ENCODE results near the gene PHKB.
"Not testable (repeated sequence)": the region's sequence is repeated elsewhere in the genome, so short reads cannot be mapped to it uniquely, and the experiment has no call there.

The PHKB gene

DNA sequence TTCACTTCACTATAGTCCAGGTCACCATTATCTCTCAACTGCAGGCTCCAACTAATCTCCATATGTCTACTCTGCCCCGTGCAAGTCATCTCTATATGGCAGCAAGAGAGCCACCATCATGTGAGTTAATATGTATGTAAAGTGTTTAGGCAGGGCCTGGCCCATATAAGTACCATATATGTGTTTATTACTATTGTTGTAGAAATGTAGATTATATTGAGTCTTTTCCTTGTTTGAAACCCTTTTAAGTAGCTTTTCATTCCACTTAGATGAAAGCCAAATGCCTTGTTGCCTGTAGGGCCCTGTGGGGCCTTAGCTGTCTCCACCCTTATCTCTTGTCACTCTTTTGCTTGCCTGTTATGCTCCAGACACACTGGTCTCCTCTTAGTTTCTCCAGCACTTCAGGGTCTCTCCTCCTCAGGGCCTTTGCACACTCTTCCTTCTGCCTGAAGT is 164.0 kb downstream of the PHKB start:
- no peak for DNase-seq (ENCODE audit: low read depth)

- no peak for DNase-seq (ENCODE audit: low read depth)
These were observed 165.1 kb downstream of the PHKB start for GRCh38 chr16:47626246-47626645.

- DNase-seq (ENCODE audit: low read depth): no peak
These were observed 166.0 kb downstream of the PHKB start for GRCh38 chr16:47627085-47627639.

- DNase-seq (ENCODE audit: low read depth): no peak
These were observed 166.6 kb downstream of the PHKB start for GRCh38 chr16:47627721-47628120.

- no peak for DNase-seq (ENCODE audit: low read depth)
These were observed 170.0 kb downstream of the PHKB start for GRCh38 chr16:47631131-47631530.

DNA sequence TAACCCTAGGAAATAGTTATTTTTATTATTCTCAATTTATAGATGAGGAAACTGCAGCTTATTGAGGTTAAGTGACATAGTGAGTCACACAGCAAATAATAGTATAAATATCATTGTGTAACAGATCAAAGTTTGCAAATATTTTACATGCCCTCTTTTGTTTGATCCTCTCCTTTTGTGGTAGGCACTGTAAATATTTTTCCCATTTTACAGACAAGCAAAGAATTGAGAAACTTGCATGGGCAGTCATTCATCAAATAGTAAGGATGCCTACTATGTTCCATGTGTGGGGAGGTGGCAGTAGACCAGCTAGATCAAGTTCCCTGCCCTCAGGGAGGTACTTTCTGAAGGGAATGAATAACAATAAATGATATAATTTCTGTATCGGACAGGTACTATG is 173.0 kb downstream of the PHKB start:
- DNase-seq (ENCODE audit: low read depth): no peak

DNA sequence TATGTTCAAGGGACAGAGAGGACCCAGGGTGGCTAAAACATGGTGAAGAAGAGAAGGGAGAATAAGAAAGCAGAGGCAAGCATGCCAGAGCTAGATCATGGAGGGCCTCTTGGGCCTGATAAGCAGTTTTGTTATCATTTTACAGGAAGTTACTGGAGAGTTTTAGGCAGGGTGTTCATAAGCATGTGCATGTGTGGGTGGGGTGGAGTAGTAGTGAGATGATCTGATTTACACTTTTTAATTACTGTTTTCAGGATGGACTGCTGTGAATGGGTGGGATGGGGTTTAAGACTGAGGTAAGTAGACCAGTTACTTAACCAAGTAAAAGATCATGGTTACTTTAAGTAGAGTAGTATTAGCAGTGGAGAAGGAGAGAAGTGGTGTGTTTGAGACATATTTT is 173.6 kb downstream of the PHKB start:
- DNase-seq (ENCODE audit: low read depth): no peak

GRCh38 chr16:47636501-47637099 is 175.5 kb downstream of the PHKB start:
- DNase-seq (ENCODE audit: low read depth): no peak

- no peak for DNase-seq (ENCODE audit: low read depth)
These were observed 177.0 kb downstream of the PHKB start for GRCh38 chr16:47638175-47638574.

DNA sequence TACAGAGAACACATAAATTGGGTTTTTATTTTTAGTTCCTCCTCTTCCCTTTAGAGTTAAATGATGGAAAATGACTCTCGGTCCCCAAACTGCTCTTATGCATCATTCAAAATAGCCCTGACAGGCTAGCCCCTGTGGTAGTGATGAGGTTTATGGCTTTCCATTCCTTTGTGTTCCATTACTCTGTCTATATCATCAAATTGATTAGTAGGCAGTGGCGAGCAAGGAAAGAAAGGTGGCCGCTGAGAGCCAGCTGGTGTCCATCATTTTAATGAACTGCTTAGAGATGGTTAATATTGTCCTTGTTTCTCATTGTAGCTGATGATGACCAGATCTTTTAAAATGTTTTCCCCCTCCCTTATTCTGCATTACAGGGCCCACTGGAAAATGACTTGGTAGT is 179.5 kb downstream of the PHKB start:
- no peak for DNase-seq (ENCODE audit: low read depth)

DNA sequence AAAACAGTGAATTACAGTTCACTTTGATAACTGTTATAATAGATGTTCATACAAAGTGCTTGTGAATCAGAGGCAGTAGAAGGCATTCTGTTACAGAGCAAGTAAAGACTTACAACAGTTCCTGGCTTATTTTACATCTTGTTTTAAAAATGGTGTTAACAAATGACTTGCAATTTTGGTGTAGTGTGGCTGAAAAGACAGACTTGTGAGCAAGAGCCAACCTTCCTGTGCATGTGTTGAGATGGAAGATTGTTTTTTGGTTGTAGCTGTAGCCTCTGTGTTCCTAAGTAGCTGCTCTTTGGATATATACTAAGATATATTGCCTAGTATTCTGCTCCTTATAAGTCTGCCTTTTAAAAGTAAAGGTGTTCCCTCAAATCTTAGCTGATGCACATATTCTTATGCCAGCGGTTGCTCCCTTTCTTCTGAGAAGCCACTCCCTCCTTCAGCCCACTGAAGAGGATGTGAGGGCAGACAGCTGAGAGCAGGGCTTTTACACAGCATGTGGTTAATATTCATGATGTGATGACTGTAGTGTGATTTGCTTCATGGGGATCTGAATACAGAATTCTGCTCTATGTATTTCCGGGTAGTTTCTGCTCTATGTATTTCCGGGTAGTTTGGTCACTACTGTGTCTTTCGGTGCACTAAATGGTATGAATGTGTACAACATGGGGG is 182.3 kb downstream of the PHKB start:
- no peak for DNase-seq (ENCODE audit: low read depth)

- no peak for DNase-seq (ENCODE audit: low read depth)
These were observed 183.0 kb downstream of the PHKB start for GRCh38 chr16:47644166-47644565.

- DNase-seq (ENCODE audit: low read depth): no peak
These were observed 183.5 kb downstream of the PHKB start for GRCh38 chr16:47644661-47645060.

- no peak for DNase-seq (ENCODE audit: low read depth)
These were observed 185.8 kb downstream of the PHKB start for GRCh38 chr16:47646914-47647313.

DNA sequence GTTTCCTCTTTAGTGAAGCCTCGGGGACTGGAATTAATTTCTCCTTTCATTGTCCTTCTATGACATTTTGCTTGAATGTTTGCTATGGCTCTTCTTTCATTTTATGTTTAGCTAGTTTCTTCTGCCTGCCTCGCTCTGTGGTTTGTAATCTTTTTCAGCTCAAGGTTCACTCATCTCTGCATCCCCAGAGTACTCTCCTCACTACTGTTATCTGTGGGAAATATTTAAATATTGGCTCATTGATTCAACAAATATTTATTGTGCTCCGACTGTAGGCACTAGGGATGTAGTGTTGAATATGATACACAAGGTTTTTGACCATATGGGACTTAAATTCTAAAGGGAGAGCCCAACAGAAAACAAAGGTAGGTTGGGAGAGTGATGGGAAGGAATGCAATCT is 195.9 kb downstream of the PHKB start:
- DNase-seq (ENCODE audit: low read depth): no peak

DNA sequence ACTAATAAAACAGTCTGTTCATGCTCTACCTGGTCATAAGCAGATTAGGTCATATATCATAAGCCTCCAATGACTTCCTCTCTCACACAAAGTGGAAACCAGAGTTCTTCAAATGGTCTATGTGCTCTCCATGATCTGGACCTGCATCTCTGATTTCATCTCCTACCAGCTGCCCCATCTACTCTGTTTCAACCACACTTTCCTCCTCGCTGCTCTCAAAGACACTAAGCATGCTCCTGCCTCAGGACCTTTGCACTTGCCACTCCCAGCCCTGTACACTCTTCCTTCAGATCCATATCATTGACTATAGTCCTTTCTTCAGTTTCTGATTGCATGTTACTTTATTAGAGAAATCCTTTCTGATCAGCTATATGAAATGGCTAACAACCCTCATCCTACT is 196.8 kb downstream of the PHKB start:
- DNase-seq (ENCODE audit: low read depth): no peak

- DNase-seq (ENCODE audit: low read depth): no peak
These were observed 199.4 kb downstream of the PHKB start for GRCh38 chr16:47660540-47660939.

DNA sequence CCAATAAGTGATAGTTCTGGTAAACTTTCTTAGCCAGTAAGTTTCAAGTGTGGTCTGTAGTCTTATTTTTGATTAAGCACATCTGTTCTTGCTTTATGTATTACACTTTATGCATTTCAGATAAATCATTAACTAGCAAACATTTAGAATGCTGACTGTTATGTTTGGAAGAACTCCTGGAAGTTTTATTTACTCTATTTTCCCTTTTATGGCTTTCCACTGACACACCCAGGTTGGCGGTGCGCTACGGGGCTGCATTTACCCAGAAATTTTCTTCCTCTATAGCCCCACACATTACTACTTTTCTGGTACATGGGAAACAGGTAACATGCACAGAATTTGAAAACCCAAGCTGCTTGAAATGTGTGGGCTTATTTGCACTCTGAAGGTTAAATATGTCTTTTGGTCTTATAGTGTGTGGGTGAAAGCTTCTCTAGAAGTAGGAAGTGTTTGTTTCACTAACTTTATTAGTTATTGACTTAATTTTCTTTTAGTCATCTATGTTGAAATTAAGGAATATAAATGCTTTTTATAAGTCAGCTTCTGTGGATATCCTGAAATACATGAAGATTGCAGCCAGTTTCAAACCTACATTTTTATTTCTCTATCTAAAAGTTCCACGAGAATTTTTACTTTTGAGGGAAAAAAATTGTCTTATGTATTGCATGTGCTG is 203.7 kb downstream of the PHKB start:
- no peak for DNase-seq (ENCODE audit: low read depth)

GRCh38 chr16:47666434-47666833 is 205.3 kb downstream of the PHKB start:
- no peak for DNase-seq (ENCODE audit: low read depth)

- no peak for DNase-seq (ENCODE audit: low read depth)
These were observed 206.8 kb downstream of the PHKB start for GRCh38 chr16:47667956-47668355.

- no peak for DNase-seq (ENCODE audit: low read depth)
These were observed 211.3 kb downstream of the PHKB start for GRCh38 chr16:47672475-47672874.

DNA sequence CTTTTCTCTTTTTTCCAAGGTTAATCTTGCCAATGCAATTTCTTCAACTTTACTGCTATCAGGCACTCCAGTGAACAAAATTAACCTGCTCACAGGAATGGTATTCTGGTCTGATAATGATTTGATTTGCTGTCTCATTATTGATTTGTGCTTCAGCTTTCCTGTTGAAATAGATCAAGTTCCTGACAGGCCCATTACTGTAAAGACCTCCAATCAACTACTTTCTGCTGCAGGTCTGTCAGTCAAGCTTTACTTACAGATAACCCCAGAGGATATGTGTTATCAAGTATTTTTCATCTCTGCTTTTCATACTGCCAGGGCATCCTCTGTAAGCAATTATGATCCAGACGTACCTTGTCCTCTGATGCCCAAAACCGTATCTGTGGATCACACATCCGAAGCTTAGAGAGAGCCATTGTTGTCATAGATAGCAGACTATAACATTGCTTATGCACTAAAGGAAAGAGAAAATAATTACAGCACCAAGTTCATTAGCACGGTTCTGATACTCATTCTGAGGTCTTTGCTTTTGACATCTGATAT is 215.6 kb downstream of the PHKB start:
- no peak for DNase-seq (ENCODE audit: low read depth)

- DNase-seq (ENCODE audit: low read depth): not testable (repeated sequence)
These were observed 220.4 kb downstream of the PHKB start for GRCh38 chr16:47681571-47681970.
